ENCODE measurements around the gene GFOD1. TPM values are rescaled to one million over a fixed set of nuclear protein-coding genes. Genes with fewer than 3 reads are reported as not detected.
A peak's percentile ranks its signal among the peaks of the same experiment; 100 is the strongest.

Gene GFOD1
- total and polyA plus RNA-seq, 10 of the 15 experiments (the other 5 are each of a cell fraction or from before 2014, with no cell fraction given): 6.5 to 41.4 (median 16.0) TPM

DNA sequence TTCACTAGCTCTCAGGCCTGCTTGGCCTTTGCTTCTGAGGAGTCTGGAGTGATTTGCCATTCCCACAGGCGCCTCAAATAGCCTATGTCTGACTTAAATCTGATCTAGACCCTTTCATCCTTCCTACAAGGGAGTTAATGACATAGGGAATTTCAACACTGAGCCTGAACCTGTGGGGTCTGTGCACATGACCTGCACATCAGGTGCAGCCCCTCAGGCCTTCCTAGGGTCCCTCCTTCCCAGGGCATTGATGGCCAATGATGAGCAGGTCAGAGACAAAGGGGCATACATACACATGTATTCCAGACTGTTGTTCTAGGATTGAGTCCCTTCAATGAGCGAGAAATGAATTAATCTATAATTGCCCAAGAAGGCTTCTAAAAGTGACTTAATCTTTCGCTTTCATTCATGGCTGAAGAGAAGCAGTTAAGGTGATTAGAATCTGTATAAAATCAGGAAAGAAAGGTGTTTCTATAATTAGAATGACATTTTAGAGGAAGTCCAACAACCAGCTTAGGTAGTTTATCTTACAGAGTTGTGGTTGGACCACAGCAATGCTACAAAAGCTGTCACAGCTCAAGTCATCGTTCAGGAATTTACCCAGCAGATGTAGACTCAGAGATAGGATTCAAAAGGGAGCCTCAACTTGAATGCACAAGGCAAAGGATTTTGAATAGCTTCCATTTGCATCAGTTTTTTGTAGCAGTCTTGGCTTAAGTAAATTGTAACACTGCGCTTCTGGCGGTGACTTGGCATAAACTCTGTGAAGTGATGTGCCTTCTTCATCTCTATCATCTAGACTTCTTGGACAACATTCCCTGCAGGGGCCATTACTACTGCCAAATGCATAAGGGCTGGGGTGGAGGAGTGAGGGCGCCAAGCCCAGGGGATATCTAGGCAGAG lies 132.1 kb downstream of the GFOD1 start (continued):
- no peak for TF ChIP-seq ELK1 (IDR thresholded peaks at IDR 0.05; ENCODE audit: low read depth, low read length)
- TF ChIP-seq, protein P1, sequence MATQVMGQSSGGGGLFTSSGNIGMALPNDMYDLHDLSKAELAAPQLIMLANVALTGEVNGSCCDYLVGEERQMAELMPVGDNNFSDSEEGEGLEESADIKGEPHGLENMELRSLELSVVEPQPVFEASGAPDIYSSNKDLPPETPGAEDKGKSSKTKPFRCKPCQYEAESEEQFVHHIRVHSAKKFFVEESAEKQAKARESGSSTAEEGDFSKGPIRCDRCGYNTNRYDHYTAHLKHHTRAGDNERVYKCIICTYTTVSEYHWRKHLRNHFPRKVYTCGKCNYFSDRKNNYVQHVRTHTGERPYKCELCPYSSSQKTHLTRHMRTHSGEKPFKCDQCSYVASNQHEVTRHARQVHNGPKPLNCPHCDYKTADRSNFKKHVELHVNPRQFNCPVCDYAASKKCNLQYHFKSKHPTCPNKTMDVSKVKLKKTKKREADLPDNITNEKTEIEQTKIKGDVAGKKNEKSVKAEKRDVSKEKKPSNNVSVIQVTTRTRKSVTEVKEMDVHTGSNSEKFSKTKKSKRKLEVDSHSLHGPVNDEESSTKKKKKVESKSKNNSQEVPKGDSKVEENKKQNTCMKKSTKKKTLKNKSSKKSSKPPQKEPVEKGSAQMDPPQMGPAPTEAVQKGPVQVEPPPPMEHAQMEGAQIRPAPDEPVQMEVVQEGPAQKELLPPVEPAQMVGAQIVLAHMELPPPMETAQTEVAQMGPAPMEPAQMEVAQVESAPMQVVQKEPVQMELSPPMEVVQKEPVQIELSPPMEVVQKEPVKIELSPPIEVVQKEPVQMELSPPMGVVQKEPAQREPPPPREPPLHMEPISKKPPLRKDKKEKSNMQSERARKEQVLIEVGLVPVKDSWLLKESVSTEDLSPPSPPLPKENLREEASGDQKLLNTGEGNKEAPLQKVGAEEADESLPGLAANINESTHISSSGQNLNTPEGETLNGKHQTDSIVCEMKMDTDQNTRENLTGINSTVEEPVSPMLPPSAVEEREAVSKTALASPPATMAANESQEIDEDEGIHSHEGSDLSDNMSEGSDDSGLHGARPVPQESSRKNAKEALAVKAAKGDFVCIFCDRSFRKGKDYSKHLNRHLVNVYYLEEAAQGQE (IDR thresholded peaks at IDR 0.05; ENCODE audit: low read depth, low read length): no peak
- no peak for TF ChIP-seq MLLT1 (IDR thresholded peaks at IDR 0.05)
- no peak for TF ChIP-seq GATAD2B (conservative IDR thresholded peaks at IDR 0.05; ENCODE audit: low read depth)
- no peak for TF ChIP-seq TAF1 (IDR thresholded peaks at IDR 0.05; ENCODE audit: borderline replicate concordance, low read depth, low read length)
- TF ChIP-seq, protein P2, sequence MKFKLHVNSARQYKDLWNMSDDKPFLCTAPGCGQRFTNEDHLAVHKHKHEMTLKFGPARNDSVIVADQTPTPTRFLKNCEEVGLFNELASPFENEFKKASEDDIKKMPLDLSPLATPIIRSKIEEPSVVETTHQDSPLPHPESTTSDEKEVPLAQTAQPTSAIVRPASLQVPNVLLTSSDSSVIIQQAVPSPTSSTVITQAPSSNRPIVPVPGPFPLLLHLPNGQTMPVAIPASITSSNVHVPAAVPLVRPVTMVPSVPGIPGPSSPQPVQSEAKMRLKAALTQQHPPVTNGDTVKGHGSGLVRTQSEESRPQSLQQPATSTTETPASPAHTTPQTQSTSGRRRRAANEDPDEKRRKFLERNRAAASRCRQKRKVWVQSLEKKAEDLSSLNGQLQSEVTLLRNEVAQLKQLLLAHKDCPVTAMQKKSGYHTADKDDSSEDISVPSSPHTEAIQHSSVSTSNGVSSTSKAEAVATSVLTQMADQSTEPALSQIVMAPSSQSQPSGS (IDR thresholded peaks at IDR 0.05; ENCODE audit: low read length): no peak; the same call in 1 of the 2 replicates
- no peak for TF ChIP-seq IRF3 (IDR thresholded peaks at IDR 0.05)
- TF ChIP-seq SP1 (IDR thresholded peaks at IDR 0.05; ENCODE audit: low read depth, low read length): no peak
- TF ChIP-seq, protein P3, sequence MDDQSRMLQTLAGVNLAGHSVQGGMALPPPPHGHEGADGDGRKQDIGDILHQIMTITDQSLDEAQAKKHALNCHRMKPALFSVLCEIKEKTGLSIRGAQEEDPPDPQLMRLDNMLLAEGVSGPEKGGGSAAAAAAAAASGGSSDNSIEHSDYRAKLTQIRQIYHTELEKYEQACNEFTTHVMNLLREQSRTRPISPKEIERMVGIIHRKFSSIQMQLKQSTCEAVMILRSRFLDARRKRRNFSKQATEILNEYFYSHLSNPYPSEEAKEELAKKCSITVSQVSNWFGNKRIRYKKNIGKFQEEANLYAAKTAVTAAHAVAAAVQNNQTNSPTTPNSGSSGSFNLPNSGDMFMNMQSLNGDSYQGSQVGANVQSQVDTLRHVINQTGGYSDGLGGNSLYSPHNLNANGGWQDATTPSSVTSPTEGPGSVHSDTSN (IDR thresholded peaks at IDR 0.05; ENCODE audit: insufficient replicate concordance, low read depth, low read length): no peak
- no peak for TF ChIP-seq HDGF (IDR thresholded peaks at IDR 0.05)
- peak; percentile 76 for TF ChIP-seq CREM (IDR thresholded peaks at IDR 0.05; ENCODE audit: low read depth)
- TF ChIP-seq RAD51 (IDR thresholded peaks at IDR 0.05): no peak
- no peak for TF ChIP-seq CBX3 (IDR thresholded peaks at IDR 0.05; ENCODE audit: borderline replicate concordance, low read depth)
- no peak for TF ChIP-seq E2F8 (IDR thresholded peaks at IDR 0.05; ENCODE audit: low read depth, partially characterized antibody)
- no peak for TF ChIP-seq NRF1 (conservative IDR thresholded peaks at IDR 0.05; ENCODE audit: low read depth, low read length)

Data from GM12878 (cell line).